BLaER1 (cell line): ENCODE data around the gene PTPRN2.

Source experiments
- H3K27ac ChIP-seq: shearing (Covaris generic); formaldehyde crosslinking; 2 replicates; pipeline ENCODE4 v1.8.1; 2022
- H3K27me3 ChIP-seq: shearing (Covaris generic); formaldehyde crosslinking; 2 replicates; pipeline ENCODE4 v1.8.1; 2022
- H3K36me3 ChIP-seq: shearing (Covaris generic); formaldehyde crosslinking; 2 replicates; pipeline ENCODE4 v1.8.1; 2022
- H3K4me1 ChIP-seq: shearing (Covaris generic); formaldehyde crosslinking; 2 replicates; pipeline ENCODE4 v1.8.1; 2022
- H3K4me2 ChIP-seq: shearing (Covaris generic); formaldehyde crosslinking; 2 replicates; pipeline ENCODE4 v1.8.1; 2022
- H3K4me3 ChIP-seq: shearing (Covaris generic); formaldehyde crosslinking; 2 replicates; pipeline ENCODE4 v1.8.1; 2022
- H3K9ac ChIP-seq: shearing (Covaris generic); formaldehyde crosslinking; 2 replicates; pipeline ENCODE4 v1.8.1; 2022
- H3K9me3 ChIP-seq: shearing (Covaris generic); formaldehyde crosslinking; 2 replicates; pipeline ENCODE4 v1.8.1; 2022
- H4K20me1 ChIP-seq: shearing (Covaris generic); formaldehyde crosslinking; 2 replicates; pipeline ENCODE4 v1.8.1; 2022
- Cebpa-rat ChIP-seq: shearing (Covaris generic); IDR thresholded peaks from 2 replicates; pipeline ENCODE4 v1.8.1; 2022

The PTPRN2 gene

DNA sequence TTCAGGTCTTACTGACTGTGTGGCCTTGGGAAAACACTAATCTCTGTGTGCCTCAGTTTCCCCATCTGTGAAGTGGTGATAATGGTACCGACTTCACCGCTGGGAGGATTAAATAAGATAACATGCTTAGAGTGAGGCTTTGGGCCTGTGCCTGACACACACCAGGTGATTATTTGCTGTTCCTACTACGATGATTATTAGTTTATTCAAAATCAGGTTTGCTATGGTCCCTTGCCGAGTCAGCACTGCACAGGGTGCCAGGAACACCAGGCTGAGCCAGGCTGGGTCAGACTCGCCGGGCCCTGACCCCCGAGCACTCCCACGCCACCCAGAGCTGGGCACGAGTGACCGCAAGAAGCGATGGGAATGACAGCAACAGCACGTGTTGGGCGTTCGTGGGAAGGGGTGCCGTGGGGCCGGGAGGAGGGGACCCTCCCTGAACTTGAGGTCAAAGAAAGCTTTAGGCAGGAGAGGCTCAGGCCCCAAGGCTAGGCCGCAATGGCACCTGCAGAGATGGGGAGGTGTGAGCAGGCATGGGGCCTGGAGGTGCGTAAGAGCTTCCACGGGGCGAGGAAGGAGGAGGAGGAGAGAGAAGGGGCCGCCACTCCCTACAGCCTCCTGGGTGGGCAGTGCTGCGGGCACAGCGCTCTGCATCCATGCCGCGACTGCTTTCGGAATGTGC, 925.4 kb downstream of the PTPRN2 start:
- no peak for TF ChIP-seq Cebpa-rat
- H3K9me3 ChIP-seq = no peaks in the 10 kb centered on the region
- no peaks in the 10 kb centered on the region for H3K36me3 ChIP-seq
- H3K4me3 ChIP-seq = no peak overlapping the region
- H3K4me1 ChIP-seq = peaks cover 92% of the 10 kb centered on the region
- H3K27ac ChIP-seq = no peak overlapping the region
- H4K20me1 ChIP-seq = no peaks in the 10 kb centered on the region
- peak overlapping the region; percentile 84 for H3K4me2 ChIP-seq
- H3K27me3 ChIP-seq = no peaks in the 10 kb centered on the region
- H3K9ac ChIP-seq = no peak overlapping the region

DNA sequence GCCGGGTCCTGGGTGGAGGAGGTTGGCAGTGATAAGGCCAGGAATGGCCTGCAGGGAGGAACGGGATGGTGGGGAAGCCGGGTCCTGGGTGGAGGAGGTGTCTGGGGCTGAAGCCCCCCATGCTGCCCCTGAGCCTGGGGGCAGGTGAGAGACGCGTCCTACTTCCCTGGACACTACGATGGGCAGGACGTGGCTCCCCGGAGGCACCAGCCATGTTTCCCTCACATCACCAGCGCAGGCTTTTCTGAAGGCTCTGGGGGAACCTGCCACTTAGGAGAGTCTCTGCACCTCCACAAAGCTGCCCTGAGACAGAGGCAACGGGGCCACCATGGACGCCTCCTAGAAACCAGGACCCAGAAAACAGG, 926.0 kb downstream of the PTPRN2 start:
- Histone ChIP-seq H3K4me2 (peak overlapping the region; percentile 84), H3K9me3 (no peaks in the 10 kb centered on the region), H3K4me3 (no peak overlapping the region), H3K27me3 (no peaks in the 10 kb centered on the region), H4K20me1 (no peaks in the 10 kb centered on the region), H3K9ac (no peak overlapping the region), H3K27ac (peak overlapping the region; percentile 41; the same call in 1 of the 2 replicates), H3K4me1 (peaks cover 89% of the 10 kb centered on the region), H3K36me3 (no peaks in the 10 kb centered on the region)
- TF ChIP-seq Cebpa-rat = no peak

DNA sequence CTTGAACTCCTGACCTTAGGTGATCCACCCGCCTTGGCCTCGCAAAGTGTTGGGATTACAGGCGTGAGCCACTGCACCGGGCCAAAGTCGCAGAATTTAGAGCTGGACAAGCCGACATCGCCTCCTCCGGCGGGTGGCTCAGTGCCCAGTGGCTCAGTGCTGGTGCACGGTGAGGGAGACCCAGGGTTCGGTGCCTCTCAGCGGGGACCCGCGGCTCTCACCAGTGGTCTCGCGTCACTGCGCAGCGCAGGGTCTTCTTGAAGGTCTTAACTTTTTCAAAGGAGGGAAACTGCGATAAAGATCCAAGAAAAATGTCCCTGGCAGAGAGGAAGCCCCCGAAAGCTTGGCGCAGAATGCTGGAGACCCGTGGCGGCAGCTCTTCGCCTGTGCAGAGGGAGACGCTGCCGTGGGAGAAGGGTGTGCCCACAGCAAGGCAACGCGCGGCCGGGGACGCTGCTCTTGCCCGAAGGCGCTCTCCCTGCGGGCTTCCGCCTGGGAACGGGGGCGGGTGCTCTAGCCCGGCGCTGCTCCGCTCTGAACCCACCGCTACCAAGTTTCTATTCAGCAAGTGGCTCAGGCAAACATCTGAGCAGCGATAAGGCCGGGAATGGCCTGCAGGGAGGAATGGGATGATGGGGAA, 926.5 kb downstream of the PTPRN2 start:
- peak overlapping the region; percentile 84 for H3K4me2 ChIP-seq
- TF ChIP-seq Cebpa-rat = no peak
- no peaks in the 10 kb centered on the region for H3K9me3 ChIP-seq
- no peaks in the 10 kb centered on the region for H3K36me3 ChIP-seq
- H3K4me3 ChIP-seq = 0 out of 2 replicates have a peak overlapping the region, but pooled peaks have one; percentile 1
- peaks cover 89% of the 10 kb centered on the region for H3K4me1 ChIP-seq
- H3K27ac ChIP-seq = peak overlapping the region; percentile 56; the same call in 1 of the 2 replicates
- no peaks in the 10 kb centered on the region for H4K20me1 ChIP-seq
- H3K27me3 ChIP-seq = no peaks in the 10 kb centered on the region
- H3K9ac ChIP-seq = no peak overlapping the region

DNA sequence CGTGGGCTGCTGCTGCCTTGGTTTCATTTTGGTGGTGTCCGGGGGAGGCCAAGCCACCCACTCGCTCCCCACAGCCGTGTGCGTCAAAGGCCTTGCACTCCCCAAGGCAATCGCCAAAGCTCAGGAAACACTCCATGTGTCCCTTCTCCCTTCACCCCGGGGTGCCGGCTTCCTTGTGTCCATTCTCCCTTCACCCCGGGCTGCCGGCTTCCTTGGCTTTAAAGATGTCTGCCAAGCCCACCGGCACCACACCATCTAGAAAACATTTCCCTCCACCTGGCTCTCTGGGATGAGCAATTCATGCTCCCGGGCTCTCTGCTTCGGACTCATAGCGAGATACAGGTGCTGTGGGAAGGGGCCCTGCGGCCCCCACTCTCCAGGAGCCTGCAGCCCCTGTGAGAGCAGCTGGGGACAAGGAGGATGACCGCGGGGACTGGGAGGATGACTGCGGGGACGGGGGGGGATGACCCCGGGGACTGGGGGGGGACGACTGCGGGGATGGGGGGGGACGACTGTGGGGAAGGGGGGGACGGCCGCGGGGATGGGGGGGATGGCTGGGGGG, 928.7 kb downstream of the PTPRN2 start:
- 0 out of 2 replicates have a peak overlapping the region, but pooled peaks have one; percentile 15 for H3K9ac ChIP-seq
- H3K9me3 ChIP-seq = no peaks in the 10 kb centered on the region
- peaks cover 91% of the 10 kb centered on the region for H3K4me1 ChIP-seq
- H4K20me1 ChIP-seq = no peaks in the 10 kb centered on the region
- no peak for TF ChIP-seq Cebpa-rat
- peak overlapping the region; percentile 46; the same call in 1 of the 2 replicates for H3K4me3 ChIP-seq
- peak overlapping the region; percentile 96 for H3K4me2 ChIP-seq
- H3K27ac ChIP-seq = peak overlapping the region; percentile 49; the same call in 1 of the 2 replicates
- no peaks in the 10 kb centered on the region for H3K36me3 ChIP-seq
- no peaks in the 10 kb centered on the region for H3K27me3 ChIP-seq

DNA sequence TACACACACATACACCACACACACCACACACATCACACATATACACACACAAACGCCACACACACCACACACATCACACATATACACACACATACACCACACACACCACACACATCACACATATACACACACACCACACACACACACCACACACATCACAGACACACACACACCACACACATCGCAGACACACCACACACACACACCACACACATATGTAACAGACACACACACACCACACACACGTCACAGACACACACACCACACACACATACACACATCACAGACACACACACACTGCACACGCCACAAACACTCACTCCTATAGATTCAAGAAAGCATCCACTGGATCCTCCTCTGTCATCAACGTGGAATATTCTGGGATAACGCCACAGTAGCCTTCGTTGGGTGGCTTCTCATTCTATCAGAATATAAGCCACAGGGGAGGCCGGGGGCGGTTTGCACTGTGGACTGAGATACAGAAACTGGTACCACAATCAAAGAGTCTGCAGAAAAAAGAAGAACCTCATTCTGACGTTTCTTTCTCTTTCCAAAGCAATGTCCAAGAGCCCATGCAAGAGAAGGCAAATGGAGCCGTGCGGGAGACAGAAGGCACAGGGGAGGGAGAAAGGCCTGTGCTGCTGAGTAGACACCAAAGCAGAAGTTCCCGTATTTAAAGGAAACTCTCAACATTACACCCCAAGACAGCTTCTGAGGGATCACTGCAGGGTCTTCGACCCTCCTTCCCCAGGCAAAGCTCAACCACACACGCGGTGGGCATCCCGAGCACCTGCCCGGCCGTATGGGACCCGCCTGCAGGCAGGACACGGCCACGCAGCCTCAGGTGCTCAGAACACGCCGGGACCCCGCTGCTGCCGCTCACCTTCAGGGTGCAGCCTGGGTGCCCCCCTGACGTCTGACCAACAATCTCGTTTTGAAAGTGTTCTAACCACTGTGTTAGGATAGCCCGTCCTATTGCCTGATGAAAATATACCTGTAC, 929.6 kb downstream of the PTPRN2 start:
- Histone ChIP-seq H3K9me3 (no peaks in the 10 kb centered on the region), H3K4me2 (peak overlapping the region; percentile 96), H3K9ac (0 out of 2 replicates have a peak overlapping the region, but pooled peaks have one; percentile 15), H3K4me3 (0 out of 2 replicates have a peak overlapping the region, but pooled peaks have one; percentile 46), H3K27ac (peak overlapping the region; percentile 49; the same call in 1 of the 2 replicates), H3K36me3 (no peaks in the 10 kb centered on the region), H3K4me1 (peaks cover 88% of the 10 kb centered on the region), H3K27me3 (no peaks in the 10 kb centered on the region), H4K20me1 (no peaks in the 10 kb centered on the region)
- TF ChIP-seq Cebpa-rat = no peak

DNA sequence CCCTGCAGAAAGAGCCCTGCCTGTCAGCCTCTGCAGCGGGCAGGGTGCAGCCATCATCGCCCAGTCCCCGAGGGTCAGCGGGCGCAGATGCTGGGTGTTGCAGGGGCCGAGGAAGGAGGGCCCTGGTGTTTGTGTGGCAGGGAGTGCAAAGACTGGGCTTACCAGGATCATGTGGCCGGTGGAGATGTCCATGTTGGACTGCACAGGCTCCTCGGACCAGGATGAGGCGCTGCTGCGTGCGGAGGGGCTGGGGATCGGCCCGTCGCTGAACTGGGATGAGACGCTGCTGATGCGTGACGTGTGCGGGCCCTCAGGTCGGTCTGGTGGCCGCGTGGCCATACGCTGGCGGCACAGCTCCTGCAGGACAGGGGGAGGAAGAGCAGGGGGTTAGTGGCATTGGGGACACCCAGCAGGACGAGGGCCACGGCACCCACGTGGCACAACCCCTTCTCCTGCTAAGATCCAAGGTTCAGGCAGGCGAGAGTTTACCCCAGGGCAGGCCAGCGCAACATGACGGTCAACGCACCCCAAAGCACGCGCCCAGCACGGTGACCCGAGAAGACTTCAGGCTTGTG, 931.3 kb downstream of the PTPRN2 start:
- Histone ChIP-seq H3K4me2 (peak overlapping the region; percentile 61), H3K4me3 (no peak overlapping the region), H4K20me1 (no peaks in the 10 kb centered on the region), H3K9me3 (no peaks in the 10 kb centered on the region), H3K4me1 (peaks cover 88% of the 10 kb centered on the region), H3K36me3 (no peaks in the 10 kb centered on the region), H3K27ac (peak overlapping the region; percentile 51; the same call in 1 of the 2 replicates), H3K27me3 (no peaks in the 10 kb centered on the region), H3K9ac (no peak overlapping the region)
- no peak for TF ChIP-seq Cebpa-rat

DNA sequence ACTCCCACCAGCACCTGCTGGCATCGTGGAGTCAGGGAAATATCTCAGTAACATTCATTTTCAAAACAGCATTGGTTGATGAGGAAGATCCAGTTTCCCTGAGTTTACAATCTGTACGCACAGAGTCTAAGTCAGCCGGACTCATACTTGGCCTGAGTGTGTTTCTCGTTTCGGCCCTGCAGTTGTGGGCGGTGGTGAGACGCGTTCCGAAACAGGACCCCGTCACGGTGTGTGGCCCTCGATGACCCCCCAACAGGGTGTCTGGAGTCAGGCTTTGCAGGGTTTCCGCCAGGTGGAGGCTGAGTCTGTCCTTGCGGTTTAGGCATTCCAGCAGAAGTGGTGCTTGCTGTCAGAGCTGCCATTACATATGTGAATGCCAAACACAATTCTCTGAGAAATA, 933.3 kb downstream of the PTPRN2 start:
- peak overlapping the region; percentile 3; the same call in 1 of the 2 replicates for H3K27ac ChIP-seq
- no peak for TF ChIP-seq Cebpa-rat

DNA sequence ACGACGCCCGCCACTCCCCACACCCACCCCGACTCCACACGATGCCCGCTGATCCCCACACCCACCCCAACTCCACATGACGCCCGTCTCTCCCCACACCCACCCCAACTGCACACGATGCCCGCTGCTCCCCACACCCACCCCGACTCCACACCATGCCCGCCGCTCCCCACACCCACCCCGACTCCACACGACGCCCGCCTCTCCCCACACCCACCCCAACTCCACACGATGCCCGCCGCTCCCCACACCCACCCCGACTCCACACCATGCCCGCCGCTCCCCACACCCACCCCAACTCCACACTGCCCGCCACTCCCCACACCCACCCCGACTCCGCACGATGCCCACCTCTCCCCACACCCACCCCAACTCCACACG, 933.8 kb downstream of the PTPRN2 start:
- no peak overlapping the region for H3K9ac ChIP-seq
- H3K4me3 ChIP-seq = no peak overlapping the region
- peaks cover 66% of the 10 kb centered on the region for H3K4me1 ChIP-seq
- no peaks in the 10 kb centered on the region for H3K36me3 ChIP-seq
- TF ChIP-seq Cebpa-rat = no peak
- no peaks in the 10 kb centered on the region for H3K9me3 ChIP-seq
- H3K27me3 ChIP-seq = no peaks in the 10 kb centered on the region
- peak overlapping the region; percentile 61; the same call in 1 of the 2 replicates for H3K4me2 ChIP-seq
- H4K20me1 ChIP-seq = no peaks in the 10 kb centered on the region
- no peak overlapping the region for H3K27ac ChIP-seq

More for the DNA sequence above, 933.3 kb downstream of the PTPRN2 start:
- peak overlapping the region; percentile 61 for H3K4me2 ChIP-seq
- no peak overlapping the region for H3K4me3 ChIP-seq
- H3K36me3 ChIP-seq = no peaks in the 10 kb centered on the region
- no peak overlapping the region for H3K9ac ChIP-seq
- no peaks in the 10 kb centered on the region for H3K9me3 ChIP-seq
- no peaks in the 10 kb centered on the region for H3K27me3 ChIP-seq
- H3K4me1 ChIP-seq = peaks cover 69% of the 10 kb centered on the region
- no peaks in the 10 kb centered on the region for H4K20me1 ChIP-seq
